ENCODE measurements around the gene SLC12A4.

- TF ChIP-seq, protein P1, sequence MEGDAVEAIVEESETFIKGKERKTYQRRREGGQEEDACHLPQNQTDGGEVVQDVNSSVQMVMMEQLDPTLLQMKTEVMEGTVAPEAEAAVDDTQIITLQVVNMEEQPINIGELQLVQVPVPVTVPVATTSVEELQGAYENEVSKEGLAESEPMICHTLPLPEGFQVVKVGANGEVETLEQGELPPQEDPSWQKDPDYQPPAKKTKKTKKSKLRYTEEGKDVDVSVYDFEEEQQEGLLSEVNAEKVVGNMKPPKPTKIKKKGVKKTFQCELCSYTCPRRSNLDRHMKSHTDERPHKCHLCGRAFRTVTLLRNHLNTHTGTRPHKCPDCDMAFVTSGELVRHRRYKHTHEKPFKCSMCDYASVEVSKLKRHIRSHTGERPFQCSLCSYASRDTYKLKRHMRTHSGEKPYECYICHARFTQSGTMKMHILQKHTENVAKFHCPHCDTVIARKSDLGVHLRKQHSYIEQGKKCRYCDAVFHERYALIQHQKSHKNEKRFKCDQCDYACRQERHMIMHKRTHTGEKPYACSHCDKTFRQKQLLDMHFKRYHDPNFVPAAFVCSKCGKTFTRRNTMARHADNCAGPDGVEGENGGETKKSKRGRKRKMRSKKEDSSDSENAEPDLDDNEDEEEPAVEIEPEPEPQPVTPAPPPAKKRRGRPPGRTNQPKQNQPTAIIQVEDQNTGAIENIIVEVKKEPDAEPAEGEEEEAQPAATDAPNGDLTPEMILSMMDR (IDR thresholded peaks at IDR 0.05; ENCODE audit: insufficient read depth, low read length) = no peak
- TF ChIP-seq POLR2AphosphoS5 (IDR thresholded peaks at IDR 0.05; ENCODE audit: low read depth) = no peak
Observed at GRCh38 chr16:67959536-67960329, 8.7 kb downstream of the SLC12A4 start.

Measured in HL-60 (cell line).